Measurements from ENCODE around the gene KDM4C. TPM values are rescaled to one million over a fixed set of nuclear protein-coding genes. Genes with fewer than 3 reads are reported as not detected.
"Not testable (repeated sequence)": the region's sequence is repeated elsewhere in the genome, so short reads cannot be mapped to it uniquely, and the experiment has no call there.

The KDM4C gene
- total RNA-seq, 1 donor from 2014 or later, result 46.0 TPM

- DNase-seq (ENCODE audit: low spot score), result not testable (repeated sequence)
These were observed 48.5 kb downstream of the KDM4C start for GRCh38 chr9:6806318-6806717.

DNA sequence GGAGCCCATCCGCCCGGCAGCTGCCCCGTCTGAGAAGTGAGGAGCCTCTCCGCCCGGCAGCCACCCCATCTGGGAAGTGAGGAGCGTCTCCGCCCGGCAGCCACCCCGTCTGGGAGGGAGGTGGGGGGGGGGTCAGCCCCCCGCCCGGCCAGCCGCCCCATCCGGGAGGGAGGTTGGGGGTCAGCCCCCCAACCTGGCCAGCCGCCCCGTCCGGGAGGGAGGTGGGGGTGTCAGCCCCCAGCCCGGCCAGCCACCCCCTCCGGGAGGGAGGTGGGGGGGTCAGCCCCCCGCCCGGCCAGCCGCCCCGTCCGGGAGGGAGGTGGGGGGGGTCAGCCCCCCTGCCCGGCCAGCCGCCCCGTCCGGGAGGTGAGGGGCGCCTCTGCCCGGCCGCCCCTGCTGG lies 49.9 kb downstream of the KDM4C start:
- not testable (repeated sequence) for DNase-seq (ENCODE audit: low spot score)

- no peak for DNase-seq (ENCODE audit: low spot score)
These were observed 53.7 kb downstream of the KDM4C start for GRCh38 chr9:6811436-6811835.

- no peak for DNase-seq (ENCODE audit: low spot score)
These were observed 58.8 kb downstream of the KDM4C start for GRCh38 chr9:6816581-6816980.

- no peak for DNase-seq (ENCODE audit: low spot score)
These were observed 60.6 kb downstream of the KDM4C start for GRCh38 chr9:6818292-6818922.

- no peak for DNase-seq (ENCODE audit: low spot score)
These were observed 61.3 kb downstream of the KDM4C start for GRCh38 chr9:6819112-6819511.

DNA sequence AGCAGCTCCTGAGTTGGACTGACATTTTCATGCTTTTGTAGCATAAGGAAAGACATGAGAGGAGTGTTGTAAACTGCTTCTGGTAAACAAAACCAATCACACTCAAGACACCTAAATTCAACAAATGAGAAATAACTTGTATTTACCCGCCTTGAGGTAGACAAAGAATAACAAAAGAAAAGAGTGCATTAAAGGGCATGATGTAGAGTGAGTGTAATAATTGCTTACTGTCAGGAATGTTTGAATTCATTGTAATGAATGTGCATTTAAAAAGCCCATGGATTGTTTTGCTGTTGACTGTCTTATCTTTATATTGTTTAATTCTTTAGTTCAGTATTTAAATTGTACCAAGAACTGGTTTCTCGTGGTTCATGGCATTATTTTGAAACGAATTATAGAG lies 61.8 kb downstream of the KDM4C start:
- no peak for DNase-seq (ENCODE audit: low spot score)

DNA sequence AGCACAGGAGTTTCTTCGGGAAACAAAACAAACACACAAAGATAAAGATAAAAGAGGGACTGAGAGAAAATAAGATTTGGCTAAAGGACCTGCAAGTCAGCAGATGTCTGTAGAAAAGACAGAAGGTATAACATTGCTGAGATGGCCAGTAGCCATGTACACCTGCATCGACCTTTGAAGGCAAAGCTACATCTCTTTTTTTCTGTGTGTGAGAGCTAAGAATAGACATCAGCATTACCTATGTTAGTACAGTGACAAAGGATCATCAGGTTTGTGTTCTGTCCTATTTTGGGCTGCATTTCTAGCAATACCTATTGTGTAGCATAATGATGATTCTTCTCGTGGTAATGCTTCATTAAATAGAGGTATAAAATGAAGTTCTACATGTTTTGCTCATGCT lies 64.9 kb downstream of the KDM4C start:
- no peak for DNase-seq (ENCODE audit: low spot score)

DNA sequence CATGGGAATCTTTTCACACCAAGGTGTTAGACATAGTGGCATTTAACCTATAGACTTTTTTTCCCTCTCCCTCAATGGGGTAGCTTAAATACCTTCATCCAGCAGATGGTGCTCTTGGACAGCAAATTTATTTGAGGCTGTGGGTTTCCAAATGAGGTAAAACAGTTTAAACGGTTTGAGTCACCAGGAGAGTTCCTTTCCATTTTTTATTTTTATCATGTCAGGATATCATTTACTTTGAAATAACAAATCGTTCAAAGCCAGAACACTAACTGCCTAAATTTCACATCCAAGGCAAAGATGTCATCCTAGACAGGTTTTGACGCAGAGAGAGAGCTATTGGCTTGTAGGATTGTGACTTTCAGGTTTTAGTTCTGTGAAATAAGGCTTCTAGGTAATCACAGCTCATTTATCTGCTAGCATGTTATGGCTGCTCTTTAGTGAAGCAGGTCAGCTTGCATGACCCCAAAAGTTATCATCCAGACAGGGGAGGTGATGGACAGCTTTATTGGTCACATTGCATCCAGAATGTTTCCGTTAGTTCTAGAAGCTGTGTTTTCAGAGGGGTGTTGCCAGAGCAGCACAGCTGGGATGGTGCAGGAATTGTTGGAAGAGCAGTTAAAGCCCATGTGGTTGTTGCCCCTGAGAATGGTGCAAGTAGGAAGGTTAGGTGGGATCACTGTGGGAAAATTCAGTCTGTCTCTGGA lies 69.8 kb downstream of the KDM4C start:
- peak; percentile 77 for DNase-seq (ENCODE audit: low spot score)

- no peak for DNase-seq (ENCODE audit: low spot score)
These were observed 71.3 kb downstream of the KDM4C start for GRCh38 chr9:6829027-6829426.

DNA sequence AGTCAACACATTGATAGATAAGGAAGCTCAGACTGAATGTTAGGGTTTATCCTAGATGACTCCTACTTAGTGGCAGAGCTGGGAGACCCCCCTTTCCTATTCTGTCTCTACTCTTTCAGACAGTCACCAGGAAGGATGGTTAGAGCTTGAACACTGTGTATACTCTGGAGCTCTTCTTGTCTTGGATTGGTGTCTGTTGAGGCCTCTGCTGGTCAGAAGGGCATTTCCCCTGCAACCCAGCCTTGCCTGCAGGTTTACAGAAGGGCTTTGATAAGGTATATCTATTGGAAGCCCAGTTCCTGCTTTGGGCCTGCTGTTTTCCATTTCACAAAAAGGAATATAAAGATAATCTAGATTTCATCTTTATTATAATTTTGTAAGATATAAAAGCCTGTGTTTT lies 71.8 kb downstream of the KDM4C start:
- DNase-seq (ENCODE audit: low spot score), result no peak

- no peak for DNase-seq (ENCODE audit: low spot score)
These were observed 75.9 kb downstream of the KDM4C start for GRCh38 chr9:6833518-6834192.

- DNase-seq (ENCODE audit: low spot score), result no peak
These were observed 76.5 kb downstream of the KDM4C start for GRCh38 chr9:6834306-6834705.

GRCh38 chr9:6838158-6838557 lies 80.4 kb downstream of the KDM4C start:
- no peak for DNase-seq (ENCODE audit: low spot score)

DNA sequence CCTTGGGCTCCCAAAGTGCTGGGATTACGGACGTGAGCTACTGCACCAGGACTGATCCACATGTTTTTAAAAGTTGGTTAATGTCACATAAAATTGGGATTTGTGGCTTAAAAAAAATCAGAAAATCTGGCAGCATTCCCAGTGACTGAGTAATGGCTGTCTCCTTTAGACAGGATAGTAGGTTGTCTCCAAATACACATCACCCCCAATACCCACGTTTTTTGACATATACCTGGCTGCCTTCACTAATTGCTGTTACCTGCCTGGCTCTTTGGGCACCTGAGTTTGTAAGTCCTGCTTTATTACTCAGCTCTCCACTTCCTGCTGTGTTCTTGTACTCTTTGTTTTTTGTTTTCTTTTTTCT lies 84.8 kb downstream of the KDM4C start:
- DNase-seq (ENCODE audit: low spot score), result peak; percentile 29

GRCh38 chr9:6843742-6844141 lies 86.0 kb downstream of the KDM4C start:
- DNase-seq (ENCODE audit: low spot score), result no peak

GRCh38 chr9:6844267-6844666 lies 86.5 kb downstream of the KDM4C start:
- DNase-seq (ENCODE audit: low spot score), result no peak

- no peak for DNase-seq (ENCODE audit: low spot score)
These were observed 87.5 kb downstream of the KDM4C start for GRCh38 chr9:6845128-6845826.

GRCh38 chr9:6845880-6846279 lies 88.1 kb downstream of the KDM4C start:
- peak; percentile 45 for DNase-seq (ENCODE audit: low spot score)

GRCh38 chr9:6852243-6852963 lies 94.6 kb downstream of the KDM4C start:
- DNase-seq (ENCODE audit: low spot score), result no peak

GRCh38 chr9:6855860-6856259 lies 98.1 kb downstream of the KDM4C start:
- no peak for DNase-seq (ENCODE audit: low spot score)

- no peak for DNase-seq (ENCODE audit: low spot score)
These were observed 106.3 kb downstream of the KDM4C start for GRCh38 chr9:6864102-6864501.

All from umbilical cord (tissue), 2 donors.